Stimulated activated memory B cell treated with anti-CD40 and anti-IgM and Interleukin-4, amounts not matched to agents 10 μg/mL and 1 μg/mL and 100 μg/mL, for 72 hours (primary cell): ENCODE results near the gene SEMA4A.
"Not testable (repeated sequence)": the region's sequence is repeated elsewhere in the genome, so short reads cannot be mapped to it uniquely, and the experiment has no call there.

Experiments
- ATAC-seq: fragments of 150-1000 bp; cut with Tn5 transposase; 2 replicates; pipeline ENCODE4 v1.10.0; 2021
- H3K27ac Mint-ChIP-seq: one replicate; pipeline ENCODE4 v1.8.0; 2022; ENCODE audit warnings: mild to moderate bottlenecking, mixed read lengths
- H3K27me3 Mint-ChIP-seq: one replicate; pipeline ENCODE4 v1.8.0; 2022; ENCODE audit warnings: mixed read lengths
- H3K36me3 Mint-ChIP-seq: one replicate; pipeline ENCODE4 v1.8.0; 2022; ENCODE audit warnings: mixed read lengths
- H3K4me1 Mint-ChIP-seq: one replicate; pipeline ENCODE4 v1.8.0; 2022; ENCODE audit warnings: mixed read lengths
- H3K4me3 Mint-ChIP-seq: one replicate; pipeline ENCODE4 v1.8.0; 2022; ENCODE audit warnings: mild to moderate bottlenecking, moderate library complexity, mixed read lengths
- H3K9me3 Mint-ChIP-seq: one replicate; pipeline ENCODE4 v1.8.0; 2022; ENCODE audit warnings: mixed read lengths

The SEMA4A gene

GRCh38 chr1:156212833-156213643 is 59.7 kb downstream of the SEMA4A start, which contains the start of gene PMF1:
TSS of gene PMF1 (plus strand) at chr1:156213007. CDS start at chr1:156213016, 9 bp downstream.
- peaks cover 30% of the 10 kb centered on the region for H3K4me1 Mint-ChIP-seq
- H3K27me3 Mint-ChIP-seq: no peaks in the 10 kb centered on the region
- no peaks in the 10 kb centered on the region for H3K9me3 Mint-ChIP-seq
- H3K36me3 Mint-ChIP-seq: peaks cover 34% of the 10 kb centered on the region
- H3K27ac Mint-ChIP-seq: peak within 1 kb of the TSS; percentile 99
- peak; percentile 99 for ATAC-seq
- peak within 1 kb of the TSS; percentile 97 for H3K4me3 Mint-ChIP-seq

DNA sequence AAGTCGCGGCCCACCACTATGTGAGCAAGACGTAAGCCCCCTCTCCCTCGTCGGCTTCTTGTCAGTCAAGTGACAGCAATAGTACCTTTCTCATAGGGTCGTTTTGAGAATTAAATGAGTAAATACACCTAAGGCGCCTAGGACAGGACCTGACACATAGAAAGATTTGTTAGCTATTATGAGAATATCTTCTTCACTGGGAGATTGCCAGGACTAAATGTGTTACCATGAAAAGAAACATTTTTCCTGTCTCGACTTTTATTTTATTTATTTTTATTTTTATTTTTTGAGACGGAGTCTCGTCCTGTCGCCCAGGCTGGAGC is 60.2 kb downstream of the SEMA4A start:
- H3K36me3 Mint-ChIP-seq: peaks cover 29% of the 10 kb centered on the region
- peak overlapping the region; percentile 99 for H3K27ac Mint-ChIP-seq
- no peaks in the 10 kb centered on the region for H3K27me3 Mint-ChIP-seq
- peak overlapping the region; percentile 97 for H3K4me3 Mint-ChIP-seq
- ATAC-seq: no peak
- peaks cover 32% of the 10 kb centered on the region for H3K4me1 Mint-ChIP-seq
- no peaks in the 10 kb centered on the region for H3K9me3 Mint-ChIP-seq

GRCh38 chr1:156214024-156214748 is 60.8 kb downstream of the SEMA4A start:
- H3K27me3 Mint-ChIP-seq: no peaks in the 10 kb centered on the region
- peak overlapping the region; percentile 55 for H3K4me3 Mint-ChIP-seq
- ATAC-seq: no peak
- H3K9me3 Mint-ChIP-seq: no peaks in the 10 kb centered on the region
- peaks cover 34% of the 10 kb centered on the region for H3K4me1 Mint-ChIP-seq
- H3K27ac Mint-ChIP-seq: peak overlapping the region; percentile 99
- H3K36me3 Mint-ChIP-seq: peaks cover 26% of the 10 kb centered on the region

DNA sequence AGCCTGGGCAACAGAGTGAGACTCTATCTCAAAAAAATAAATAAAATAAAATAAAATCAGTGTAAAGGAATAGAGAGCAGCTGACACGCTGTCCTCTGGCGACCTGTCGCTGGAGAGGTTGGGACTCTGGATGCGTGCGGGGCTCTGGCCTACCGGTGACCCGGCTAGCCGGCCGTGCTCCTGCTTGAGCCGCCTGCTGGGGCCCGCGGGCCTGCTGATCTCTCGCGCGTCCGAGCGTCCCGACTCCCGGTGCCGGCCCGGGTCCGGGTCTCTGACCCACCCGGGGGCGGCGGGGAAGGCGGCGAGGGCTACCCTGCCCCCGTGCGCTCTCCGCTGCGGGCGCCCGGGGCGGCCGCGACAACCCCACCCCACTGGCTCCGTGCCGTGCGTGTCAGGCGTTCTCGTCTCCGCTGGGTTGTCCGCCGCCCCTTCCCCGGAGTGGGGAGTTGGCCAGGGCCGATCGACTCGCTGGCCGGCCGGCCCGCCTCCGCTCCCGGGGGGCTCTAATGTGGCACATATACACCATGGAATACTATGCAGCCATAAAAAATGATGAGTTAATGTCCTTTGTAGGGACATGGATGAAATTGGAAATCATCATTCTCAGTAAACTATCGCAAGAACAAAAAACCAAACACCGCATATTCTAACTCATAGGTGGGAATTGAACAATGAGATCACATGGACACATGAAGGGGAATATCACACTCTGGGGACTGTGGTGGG is 63.1 kb downstream of the SEMA4A start:
- peaks cover 49% of the 10 kb centered on the region for H3K4me1 Mint-ChIP-seq
- not testable (repeated sequence) for ATAC-seq, H3K4me3 Mint-ChIP-seq, H3K27ac Mint-ChIP-seq, H3K27me3 Mint-ChIP-seq, H3K9me3 Mint-ChIP-seq
- peaks cover 38% of the 10 kb centered on the region for H3K36me3 Mint-ChIP-seq

DNA sequence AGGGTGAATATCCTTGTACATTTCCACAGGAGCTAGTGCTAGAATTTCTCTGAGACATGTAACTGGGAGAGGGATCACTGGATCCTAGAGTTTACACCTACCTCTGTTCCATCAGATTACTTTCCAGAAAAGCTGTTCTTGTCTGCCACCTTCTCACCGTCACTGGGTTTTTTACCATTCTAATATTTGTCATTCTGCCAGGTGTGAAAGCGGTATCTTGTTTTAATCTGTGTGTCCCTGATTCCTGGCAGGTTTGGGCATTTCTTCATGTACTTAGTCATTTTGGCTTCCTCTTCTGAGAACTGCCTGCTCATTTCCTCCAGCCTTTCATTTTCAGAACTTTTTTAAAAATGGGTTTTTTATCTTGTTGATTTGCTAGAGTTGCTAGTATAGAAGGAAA is 64.5 kb downstream of the SEMA4A start:
- H3K4me3 Mint-ChIP-seq: no peak overlapping the region
- H3K9me3 Mint-ChIP-seq: no peaks in the 10 kb centered on the region
- H3K36me3 Mint-ChIP-seq: peaks cover 46% of the 10 kb centered on the region
- H3K27ac Mint-ChIP-seq: peak overlapping the region; percentile 41
- peaks cover 47% of the 10 kb centered on the region for H3K4me1 Mint-ChIP-seq
- ATAC-seq: no peak
- no peaks in the 10 kb centered on the region for H3K27me3 Mint-ChIP-seq

GRCh38 chr1:156220226-156220625 is 66.8 kb downstream of the SEMA4A start:
- H3K4me3 Mint-ChIP-seq: no peak overlapping the region
- peaks cover 37% of the 10 kb centered on the region for H3K4me1 Mint-ChIP-seq
- peaks cover 56% of the 10 kb centered on the region for H3K36me3 Mint-ChIP-seq

DNA sequence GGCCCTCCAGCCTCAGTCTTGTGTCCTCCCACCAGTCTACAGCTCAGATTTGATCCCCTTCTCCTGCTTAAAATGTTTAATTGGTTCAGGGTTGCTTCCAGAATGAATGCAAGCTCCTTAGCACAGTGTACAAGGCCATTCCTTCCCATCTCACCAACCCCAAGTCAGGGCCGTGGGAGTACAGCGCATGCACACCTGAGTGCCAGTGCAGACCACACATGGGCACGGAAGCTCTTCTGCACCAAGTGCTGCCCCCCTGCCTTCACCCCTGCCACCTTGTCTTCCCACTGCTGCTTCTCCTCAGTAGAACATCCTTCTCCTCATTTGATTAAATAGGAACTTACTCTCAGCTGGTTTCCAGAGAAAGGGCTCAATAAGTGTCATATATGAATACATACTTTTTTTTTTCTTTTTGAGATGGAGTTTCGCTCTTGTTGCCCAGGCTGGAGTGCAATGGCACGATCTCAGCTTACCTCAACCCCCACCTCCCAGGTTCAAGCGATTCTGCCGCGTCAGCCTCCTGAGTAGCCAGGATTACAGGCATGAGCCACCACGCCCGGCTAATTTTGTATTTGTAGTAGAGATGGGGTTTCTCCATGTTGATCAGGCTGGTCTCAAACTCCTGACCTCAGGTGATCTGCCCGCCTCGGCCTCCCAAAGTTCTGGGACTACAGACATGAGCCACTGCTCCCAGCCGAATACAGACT is 68.8 kb downstream of the SEMA4A start:
- ATAC-seq: no peak
- H3K27ac Mint-ChIP-seq: no peak overlapping the region
- no peaks in the 10 kb centered on the region for H3K27me3 Mint-ChIP-seq
- no peak overlapping the region for H3K4me3 Mint-ChIP-seq
- no peaks in the 10 kb centered on the region for H3K9me3 Mint-ChIP-seq
- H3K36me3 Mint-ChIP-seq: peaks cover 62% of the 10 kb centered on the region
- peaks cover 44% of the 10 kb centered on the region for H3K4me1 Mint-ChIP-seq

More at GRCh38 chr1:156220226-156220625, 66.8 kb downstream of the SEMA4A start:
- no peak for ATAC-seq
- H3K27ac Mint-ChIP-seq: no peak overlapping the region
- H3K27me3 Mint-ChIP-seq: no peaks in the 10 kb centered on the region
- H3K9me3 Mint-ChIP-seq: no peaks in the 10 kb centered on the region

- H3K36me3 Mint-ChIP-seq: peaks cover 64% of the 10 kb centered on the region
- peaks cover 27% of the 10 kb centered on the region for H3K4me1 Mint-ChIP-seq
- no peak overlapping the region for H3K27ac Mint-ChIP-seq
- ATAC-seq: no peak
- no peaks in the 10 kb centered on the region for H3K27me3 Mint-ChIP-seq
- no peaks in the 10 kb centered on the region for H3K9me3 Mint-ChIP-seq
- no peak overlapping the region for H3K4me3 Mint-ChIP-seq
Measured at GRCh38 chr1:156225677-156226014, 72.3 kb downstream of the SEMA4A start.

DNA sequence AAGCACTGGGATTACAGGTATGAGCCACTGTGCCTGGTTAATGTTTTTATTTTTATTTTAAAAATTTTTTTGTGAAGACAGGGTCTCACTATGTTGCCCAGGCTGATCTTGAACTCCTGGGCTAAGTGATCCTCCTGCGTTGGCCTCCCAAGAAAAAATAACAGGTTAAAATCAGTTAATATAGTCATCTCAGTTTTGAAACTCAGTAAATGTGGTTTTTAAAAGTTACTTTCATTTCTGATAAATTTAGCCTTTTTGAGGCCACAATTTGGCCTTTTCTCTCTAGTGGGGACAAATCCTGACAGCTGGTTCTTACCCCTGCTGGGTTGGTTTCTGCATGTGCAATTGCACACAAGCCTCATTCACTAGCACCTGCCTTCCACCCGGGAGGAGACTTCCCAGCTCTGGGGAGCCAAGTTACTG is 72.7 kb downstream of the SEMA4A start:
- Mint-ChIP-seq H3K36me3 (peaks cover 59% of the 10 kb centered on the region), H3K4me3 (no peak overlapping the region)
- peak; percentile 81 for ATAC-seq

GRCh38 chr1:156226782-156227181 is 73.4 kb downstream of the SEMA4A start:
- Mint-ChIP-seq H3K27me3 (no peaks in the 10 kb centered on the region), H3K9me3 (no peaks in the 10 kb centered on the region), H3K27ac (peak overlapping the region; percentile 60), H3K4me1 (peaks cover 16% of the 10 kb centered on the region), H3K4me3 (no peak overlapping the region), H3K36me3 (peaks cover 53% of the 10 kb centered on the region)
- ATAC-seq: no peak

More for the DNA sequence above, 72.7 kb downstream of the SEMA4A start:
- peak overlapping the region; percentile 60 for H3K27ac Mint-ChIP-seq
- H3K9me3 Mint-ChIP-seq: no peaks in the 10 kb centered on the region
- H3K27me3 Mint-ChIP-seq: no peaks in the 10 kb centered on the region
- H3K4me1 Mint-ChIP-seq: peaks cover 22% of the 10 kb centered on the region
